Fibroblast of pulmonary artery (primary cell): ENCODE results near the gene AKAP13.

Source experiments
- DNase-seq: peaks from one replicate; pipeline ENCODE4 v3.0.0-alpha.2; 2010; ENCODE audit warnings: low read depth
- H3K4me3 ChIP-seq: replicated peaks from 2 replicates; pipeline ENCODE4 v1.5.1; 2011; ENCODE audit warnings: low read depth, mild to moderate bottlenecking, control low read depth, low read length, moderate library complexity
- TF ChIP-seq, protein P1 (sequence below): IDR thresholded peaks from 2 replicates; pipeline ENCODE4 v1.5.1; 2011; ENCODE audit warnings: mild to moderate bottlenecking, control low read depth, low read length, inconsistent platforms; ENCODE audit errors: missing control alignments

Gene AKAP13

DNA sequence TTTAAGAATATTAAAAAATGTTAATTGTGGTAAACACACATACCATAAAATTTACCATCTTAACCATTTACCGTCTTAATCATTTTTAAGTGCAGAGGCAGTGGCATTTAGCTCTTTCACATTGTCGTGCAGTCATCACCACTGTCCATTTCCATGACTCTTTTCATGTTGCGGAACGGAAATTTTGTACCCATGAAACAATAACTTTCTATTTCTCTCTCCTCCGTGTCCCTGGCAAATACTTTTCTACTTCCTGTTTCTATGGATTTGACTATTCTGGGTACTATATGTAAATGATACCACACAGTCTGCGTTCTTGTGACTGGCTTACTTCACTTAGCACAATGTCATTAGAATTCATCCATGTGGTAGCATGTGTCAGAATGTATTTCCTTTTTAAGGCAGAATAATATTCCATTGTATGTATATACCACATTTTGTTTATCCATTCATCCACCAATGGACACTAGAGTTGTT lies 27.9 kb downstream of the AKAP13 start:
- TF ChIP-seq, protein P1, sequence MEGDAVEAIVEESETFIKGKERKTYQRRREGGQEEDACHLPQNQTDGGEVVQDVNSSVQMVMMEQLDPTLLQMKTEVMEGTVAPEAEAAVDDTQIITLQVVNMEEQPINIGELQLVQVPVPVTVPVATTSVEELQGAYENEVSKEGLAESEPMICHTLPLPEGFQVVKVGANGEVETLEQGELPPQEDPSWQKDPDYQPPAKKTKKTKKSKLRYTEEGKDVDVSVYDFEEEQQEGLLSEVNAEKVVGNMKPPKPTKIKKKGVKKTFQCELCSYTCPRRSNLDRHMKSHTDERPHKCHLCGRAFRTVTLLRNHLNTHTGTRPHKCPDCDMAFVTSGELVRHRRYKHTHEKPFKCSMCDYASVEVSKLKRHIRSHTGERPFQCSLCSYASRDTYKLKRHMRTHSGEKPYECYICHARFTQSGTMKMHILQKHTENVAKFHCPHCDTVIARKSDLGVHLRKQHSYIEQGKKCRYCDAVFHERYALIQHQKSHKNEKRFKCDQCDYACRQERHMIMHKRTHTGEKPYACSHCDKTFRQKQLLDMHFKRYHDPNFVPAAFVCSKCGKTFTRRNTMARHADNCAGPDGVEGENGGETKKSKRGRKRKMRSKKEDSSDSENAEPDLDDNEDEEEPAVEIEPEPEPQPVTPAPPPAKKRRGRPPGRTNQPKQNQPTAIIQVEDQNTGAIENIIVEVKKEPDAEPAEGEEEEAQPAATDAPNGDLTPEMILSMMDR: no peak
- no peak for DNase-seq

DNA sequence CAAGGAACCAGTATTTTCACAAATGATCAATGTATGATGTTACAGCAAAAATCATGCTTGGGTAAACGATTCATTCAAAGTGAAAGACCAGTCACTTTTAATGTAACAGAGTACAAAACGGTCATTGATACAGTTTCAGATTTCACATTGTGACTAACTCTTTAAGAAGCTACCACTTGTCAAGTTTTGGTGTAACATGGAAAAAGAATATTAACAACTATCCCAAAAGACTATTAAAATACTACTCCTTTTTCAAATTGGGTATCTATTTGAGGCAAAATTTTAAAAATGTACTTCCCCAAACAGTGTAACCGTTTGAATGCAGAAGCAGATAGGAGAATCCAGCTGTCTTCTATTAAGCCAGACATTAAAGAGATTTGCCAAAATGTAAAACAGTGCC lies 31.7 kb downstream of the AKAP13 start:
- TF ChIP-seq, protein P1: no peak
- no peak overlapping the region for H3K4me3 ChIP-seq
- DNase-seq: peak; percentile 31

More for the DNA sequence above, 27.9 kb downstream of the AKAP13 start:
- H3K4me3 ChIP-seq: no peak overlapping the region

DNA sequence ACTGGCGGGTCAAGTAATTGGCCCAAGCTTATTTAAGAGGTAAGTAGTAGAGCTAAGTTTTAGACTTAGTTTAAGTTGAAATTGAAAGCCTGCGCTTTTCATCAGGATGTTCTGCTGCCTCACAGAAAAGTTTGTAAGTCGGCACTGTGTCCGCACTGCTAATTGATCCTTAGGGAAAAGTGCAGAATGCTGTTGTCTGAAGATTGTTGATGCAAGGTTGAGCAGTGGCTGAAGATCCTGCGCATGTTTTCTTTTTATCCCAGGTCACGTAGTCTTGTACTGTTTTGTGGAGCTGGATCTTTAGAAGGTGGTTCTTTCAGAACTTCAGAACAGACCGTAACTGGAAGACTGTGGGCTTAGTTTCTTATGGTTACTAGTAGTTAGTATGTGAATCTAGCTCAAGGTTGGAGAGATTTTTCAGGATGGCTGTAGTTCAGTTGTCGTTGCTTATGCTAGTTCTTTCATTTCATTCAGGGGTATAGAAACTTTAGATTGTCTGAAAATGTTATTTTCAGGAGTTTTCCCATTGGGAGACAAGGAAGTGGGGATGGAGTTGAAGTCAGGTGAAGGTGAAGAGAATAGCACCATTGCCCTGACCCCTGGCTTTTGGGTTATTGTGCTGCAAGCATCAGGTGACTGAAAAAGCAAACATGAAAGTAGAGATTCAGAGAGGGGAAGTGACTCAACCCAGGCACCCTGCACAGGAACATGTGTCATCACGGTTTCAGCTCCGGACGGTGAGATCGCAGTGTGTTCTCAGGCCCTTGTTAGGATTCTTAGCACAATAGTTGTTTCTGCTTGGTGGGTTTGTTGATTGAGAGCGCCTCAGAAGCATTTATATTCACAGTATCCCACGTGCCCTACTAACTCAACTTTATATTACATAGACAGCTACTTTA lies 32.8 kb downstream of the AKAP13 start:
- peak overlapping the region; percentile 31 for H3K4me3 ChIP-seq
- peak; percentile 90 for DNase-seq
- TF ChIP-seq, protein P1: no peak

DNA sequence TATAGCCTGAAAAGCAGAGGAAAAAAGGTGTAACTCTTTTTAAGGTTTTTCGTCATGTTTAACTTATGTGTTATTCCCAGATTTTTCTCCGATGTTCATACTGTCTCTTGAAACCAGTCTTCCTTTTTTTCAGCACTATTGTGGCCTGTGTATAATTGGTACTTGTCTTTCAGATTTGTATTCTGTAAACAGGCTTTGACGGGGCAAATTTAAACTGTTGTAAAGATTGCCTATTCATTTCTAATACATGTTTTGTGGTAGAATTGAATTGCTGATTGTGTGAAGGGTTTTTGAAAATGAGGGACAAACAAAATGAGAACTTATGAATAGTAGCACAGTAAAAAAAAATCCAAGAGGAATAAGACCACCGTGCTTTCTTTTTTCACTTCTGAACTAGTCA lies 33.6 kb downstream of the AKAP13 start:
- TF ChIP-seq, protein P1: no peak
- H3K4me3 ChIP-seq: no peak overlapping the region
- no peak for DNase-seq

DNA sequence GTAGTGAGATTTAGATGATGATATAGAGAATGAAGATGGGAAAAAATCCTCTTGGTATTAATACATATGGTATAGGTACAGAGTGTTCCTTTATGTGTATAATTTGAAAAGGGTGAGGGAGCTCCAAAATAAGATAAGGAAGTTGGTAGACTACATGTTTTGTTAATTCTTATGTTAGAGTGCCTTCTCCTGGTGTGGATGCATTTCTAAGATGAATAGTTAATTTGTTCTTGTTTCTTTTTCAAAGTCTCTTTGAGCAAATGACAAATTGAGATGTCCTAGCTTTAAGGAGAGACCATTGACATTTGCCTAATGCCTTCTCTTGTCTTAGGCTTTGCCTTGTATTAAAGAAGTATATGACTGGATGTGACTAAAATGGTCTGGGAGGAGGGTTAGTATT lies 34.1 kb downstream of the AKAP13 start:
- TF ChIP-seq, protein P1: peak; percentile 21
- H3K4me3 ChIP-seq: no peak overlapping the region
- DNase-seq: peak; percentile 61

DNA sequence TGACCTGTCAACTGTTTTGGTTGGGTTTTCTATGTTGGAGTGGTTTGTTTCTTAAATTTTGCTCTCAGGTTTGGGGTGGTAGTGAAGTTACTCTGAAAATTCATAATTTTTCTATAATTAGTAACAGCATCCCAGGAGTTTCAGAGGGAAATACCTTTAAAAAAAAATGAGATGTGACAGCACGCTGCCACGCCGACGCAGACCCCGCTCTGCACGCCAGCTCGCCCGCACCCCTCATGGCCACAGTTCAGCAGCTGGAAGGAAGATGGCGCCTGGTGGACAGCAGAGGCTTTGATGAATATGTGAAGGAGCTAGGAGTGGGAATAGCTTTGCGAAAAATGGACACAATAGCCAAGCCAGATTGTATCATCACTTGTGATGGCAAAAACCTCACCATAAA lies 34.6 kb downstream of the AKAP13 start:
- TF ChIP-seq, protein P1: no peak
- no peak for DNase-seq
- H3K4me3 ChIP-seq: no peak overlapping the region

DNA sequence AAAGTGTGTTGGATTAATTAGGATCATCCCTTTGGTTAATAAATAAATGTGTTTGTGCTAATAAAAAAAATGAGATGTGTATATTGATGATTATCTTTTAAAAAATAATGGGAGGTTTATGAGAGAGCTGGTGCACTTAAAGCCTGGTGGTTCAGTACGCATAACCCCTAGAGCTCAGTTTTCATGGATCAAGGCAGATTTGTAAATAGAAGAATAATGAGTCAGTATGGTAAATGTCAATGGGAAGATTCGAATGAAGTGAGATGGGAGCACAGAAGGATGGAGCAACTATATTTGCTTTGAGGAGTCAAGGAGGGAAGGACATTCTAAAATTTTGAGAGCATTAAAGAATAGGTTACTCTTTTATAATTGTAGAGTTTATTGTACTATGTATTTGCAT lies 35.4 kb downstream of the AKAP13 start:
- no peak overlapping the region for H3K4me3 ChIP-seq
- TF ChIP-seq, protein P1: no peak
- no peak for DNase-seq
